Thyroid gland (tissue), 4 donors: ENCODE data around the gene DSTN.

Experiments used
- CTCF ChIP-seq, 6 experiments: fragments of 200-600 bp in 3 of 6; fragments of 450-650 bp in 3 of 6; sonication (generic) in 3 of 6; IDR thresholded peaks; one replicate each; pipeline ENCODE4 v1.5.1; 2016 to 2019; ENCODE audit warnings: antibody characterized with exemption in 6 of 6, mild to moderate bottlenecking in 2 of 6, inconsistent platforms in 1 of 6, moderate library complexity in 1 of 6
- POLR2A ChIP-seq, 2 donors: fragments of 450-650 bp; IDR thresholded peaks; one replicate each; pipeline ENCODE4 v1.6.1; 2017; ENCODE audit warnings: antibody characterized with exemption in 2 of 2, mild to moderate bottlenecking in 2 of 2, moderate library complexity in 1 of 2

DNA sequence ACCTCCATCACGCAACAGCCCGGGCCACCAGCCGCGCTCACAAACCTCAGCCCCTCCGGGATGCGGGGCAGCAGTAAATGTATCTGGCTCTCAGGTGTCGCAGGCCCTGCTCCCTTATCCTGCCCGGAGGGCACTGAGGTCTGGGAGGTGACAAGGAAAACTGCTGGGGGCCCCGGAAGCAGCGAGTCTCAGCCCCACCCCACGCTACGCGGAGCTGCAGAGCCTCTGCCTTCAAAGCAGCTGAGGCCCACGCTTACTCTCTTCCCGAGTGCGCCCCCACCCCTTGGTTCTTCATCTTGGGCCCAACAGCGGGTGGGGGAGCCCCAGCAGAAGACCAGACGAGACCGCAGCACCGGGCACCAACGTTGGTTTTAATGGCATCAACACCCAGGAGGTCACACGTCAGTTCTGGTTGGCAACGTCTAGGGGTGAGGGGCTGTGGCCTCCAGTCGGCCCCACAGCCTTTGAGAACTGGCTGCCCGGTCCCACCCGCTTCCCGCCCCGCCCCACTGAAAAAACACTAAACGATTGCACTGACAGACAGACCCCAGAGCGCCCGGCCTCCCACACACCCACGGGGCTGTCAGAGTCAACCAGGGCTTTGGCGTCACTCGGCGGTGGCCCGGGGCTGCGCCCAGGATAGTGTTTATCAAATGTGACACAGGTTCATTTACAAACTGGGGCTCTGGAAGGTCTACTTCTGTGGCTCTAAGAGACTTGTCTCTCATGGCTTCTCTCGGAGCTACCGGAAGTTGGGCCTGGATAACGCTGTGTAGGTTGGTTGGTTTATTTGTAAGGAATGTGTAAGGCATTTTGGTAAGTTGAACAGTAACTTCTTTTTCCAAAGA lies 43.7 kb downstream of the DSTN start:
- no peak for TF ChIP-seq CTCF (IDR thresholded peaks at IDR 0.05)
- no peak for TF ChIP-seq POLR2A (IDR thresholded peaks at IDR 0.05)
